Stimulated activated naive B cell treated with anti-CD40 and anti-IgM and Interleukin-4, amounts not matched to agents 10 μg/mL and 1 μg/mL and 100 μg/mL, for 72 hours (primary cell): ENCODE measurements around the gene TRIB2.

Experiments used
- ATAC-seq, 2 donors: fragments of 150-1000 bp; cut with Tn5 transposase; replicated peaks; 2 replicates each; pipeline ENCODE4 v1.10.0; 2021; ENCODE audit warnings: moderate library complexity in 1 of 2
- DNase-seq: peaks from one replicate; pipeline ENCODE4 v3.0.0; 2021
- H3K27ac Mint-ChIP-seq: one replicate; pipeline ENCODE4 v1.8.0; 2022; ENCODE audit warnings: mild to moderate bottlenecking, mixed read lengths
- H3K27me3 Mint-ChIP-seq, 2 donors: one replicate each; pipeline ENCODE4 v1.8.0; 2022; ENCODE audit warnings: mixed read lengths in 2 of 2
- H3K36me3 Mint-ChIP-seq, 2 donors: one replicate each; pipeline ENCODE4 v1.8.0; 2022; ENCODE audit warnings: mixed read lengths in 2 of 2, mild to moderate bottlenecking in 1 of 2
- H3K4me1 Mint-ChIP-seq, 2 donors: one replicate each; pipeline ENCODE4 v1.8.0; 2022; ENCODE audit warnings: mixed read lengths in 2 of 2, mild to moderate bottlenecking in 1 of 2
- H3K4me3 Mint-ChIP-seq, 2 donors: one replicate each; pipeline ENCODE4 v1.8.0; 2022; ENCODE audit warnings: mild to moderate bottlenecking in 2 of 2, mixed read lengths in 2 of 2, moderate library complexity in 1 of 2
- H3K9me3 Mint-ChIP-seq, 2 donors: one replicate each; pipeline ENCODE4 v1.8.0; 2022; ENCODE audit warnings: mixed read lengths in 2 of 2, mild to moderate bottlenecking in 1 of 2

Gene TRIB2

GRCh38 chr2:12732651-12733050 is 15.9 kb downstream of the TRIB2 start:
- Mint-ChIP-seq H3K36me3 (peaks cover 5 to 15% of the 10 kb centered on the region in 2 donors), H3K27ac (peak overlapping the region; percentile 68), H3K4me3 (no peak overlapping the region), H3K27me3 (no peaks in the 10 kb centered on the region), H3K9me3 (no peaks in the 10 kb centered on the region), H3K4me1 (peaks cover 53 to 80% of the 10 kb centered on the region in 2 donors)
- ATAC-seq (no peak), DNase-seq (no peak)

GRCh38 chr2:12733846-12734245 is 17.1 kb downstream of the TRIB2 start:
- Mint-ChIP-seq H3K4me3 (no peak overlapping the region), H3K36me3 (peaks cover 5 to 16% of the 10 kb centered on the region in 2 donors)

GRCh38 chr2:12734914-12735654 is 18.3 kb downstream of the TRIB2 start:
- H3K27ac Mint-ChIP-seq, result peak overlapping the region; percentile 63
- no peaks in the 10 kb centered on the region for H3K9me3 Mint-ChIP-seq
- ATAC-seq (no peak), DNase-seq (no peak)
- H3K36me3 Mint-ChIP-seq, result peaks cover 5 to 18% of the 10 kb centered on the region in 2 donors
- no peak overlapping the region for H3K4me3 Mint-ChIP-seq
- H3K4me1 Mint-ChIP-seq, result peaks cover 38 to 66% of the 10 kb centered on the region in 2 donors
- H3K27me3 Mint-ChIP-seq, result no peaks in the 10 kb centered on the region

More at GRCh38 chr2:12733846-12734245, 17.1 kb downstream of the TRIB2 start:
- Mint-ChIP-seq H3K9me3 (no peaks in the 10 kb centered on the region), H3K27ac (no peak overlapping the region), H3K27me3 (no peaks in the 10 kb centered on the region), H3K4me1 (peaks cover 41 to 73% of the 10 kb centered on the region in 2 donors)
- DNase-seq, result no peak
- no peak for ATAC-seq

- DNase-seq, result no peak
- H3K4me1 Mint-ChIP-seq, result peaks cover 23 to 45% of the 10 kb centered on the region in 2 donors
- H3K27ac Mint-ChIP-seq, result no peak overlapping the region
- no peaks in the 10 kb centered on the region for H3K27me3 Mint-ChIP-seq
- H3K36me3 Mint-ChIP-seq, result peaks cover 9 to 25% of the 10 kb centered on the region in 2 donors
- no peak overlapping the region for H3K4me3 Mint-ChIP-seq
- no peak for ATAC-seq
- no peaks in the 10 kb centered on the region for H3K9me3 Mint-ChIP-seq
These were observed 20.6 kb downstream of the TRIB2 start for GRCh38 chr2:12737297-12737696.

GRCh38 chr2:12737738-12738485 is 21.2 kb downstream of the TRIB2 start:
- Mint-ChIP-seq H3K36me3 (peaks cover 13 to 30% of the 10 kb centered on the region in 2 donors), H3K4me3 (no peak overlapping the region), H3K27ac (no peak overlapping the region), H3K9me3 (no peaks in the 10 kb centered on the region), H3K4me1 (peaks cover 21 to 41% of the 10 kb centered on the region in 2 donors), H3K27me3 (no peaks in the 10 kb centered on the region)
- ATAC-seq, result no peak
- no peak for DNase-seq

- Mint-ChIP-seq H3K4me3 (no peak overlapping the region), H3K36me3 (peaks cover 13 to 35% of the 10 kb centered on the region in 2 donors), H3K4me1 (peaks cover 21 to 33% of the 10 kb centered on the region in 2 donors)
These were observed 23.1 kb downstream of the TRIB2 start for GRCh38 chr2:12739721-12740254.

GRCh38 chr2:12741380-12741779 is 24.6 kb downstream of the TRIB2 start:
- H3K4me3 Mint-ChIP-seq, result no peak overlapping the region
- no peaks in the 10 kb centered on the region for H3K27me3 Mint-ChIP-seq
- H3K27ac Mint-ChIP-seq, result no peak overlapping the region
- H3K9me3 Mint-ChIP-seq, result no peaks in the 10 kb centered on the region
- DNase-seq, result no peak
- no peak for ATAC-seq
- peaks cover 9 to 18% of the 10 kb centered on the region in 2 donors for H3K4me1 Mint-ChIP-seq
- peaks cover 12 to 32% of the 10 kb centered on the region in 2 donors for H3K36me3 Mint-ChIP-seq

More at GRCh38 chr2:12739721-12740254, 23.1 kb downstream of the TRIB2 start:
- no peaks in the 10 kb centered on the region for H3K27me3 Mint-ChIP-seq
- peak overlapping the region; percentile 25 for H3K27ac Mint-ChIP-seq
- no peaks in the 10 kb centered on the region for H3K9me3 Mint-ChIP-seq
- DNase-seq (no peak), ATAC-seq (no peak)

- Mint-ChIP-seq H3K36me3 (peaks cover 8 to 26% of the 10 kb centered on the region in 2 donors), H3K27me3 (no peaks in the 10 kb centered on the region), H3K27ac (no peak overlapping the region), H3K4me1 (peaks cover 0 to 3% of the 10 kb centered on the region in 2 donors), H3K9me3 (no peaks in the 10 kb centered on the region), H3K4me3 (no peak overlapping the region)
- DNase-seq (no peak), ATAC-seq (no peak)
These were observed 26.2 kb downstream of the TRIB2 start for GRCh38 chr2:12742891-12743290.

- H3K9me3 Mint-ChIP-seq, result peaks cover 0 to 3% of the 10 kb centered on the region in 2 donors
- no peaks in the 10 kb centered on the region for H3K4me1 Mint-ChIP-seq
- no peak overlapping the region for H3K27ac Mint-ChIP-seq
- no peaks in the 10 kb centered on the region for H3K36me3 Mint-ChIP-seq
- H3K4me3 Mint-ChIP-seq, result no peak overlapping the region
- H3K27me3 Mint-ChIP-seq, result peaks cover 0 to 5% of the 10 kb centered on the region in 2 donors
- DNase-seq (no peak), ATAC-seq (no peak)
These were observed 33.6 kb downstream of the TRIB2 start for GRCh38 chr2:12750166-12750905.

GRCh38 chr2:12754643-12755042 is 37.9 kb downstream of the TRIB2 start:
- DNase-seq, result no peak
- no peak for ATAC-seq
- H3K36me3 Mint-ChIP-seq, result no peaks in the 10 kb centered on the region
- peaks cover 10 to 14% of the 10 kb centered on the region in 2 donors for H3K27me3 Mint-ChIP-seq
- H3K9me3 Mint-ChIP-seq, result no peaks in the 10 kb centered on the region
- H3K4me3 Mint-ChIP-seq, result no peak overlapping the region
- no peaks in the 10 kb centered on the region for H3K4me1 Mint-ChIP-seq
- no peak overlapping the region for H3K27ac Mint-ChIP-seq

GRCh38 chr2:12755384-12755783 is 38.6 kb downstream of the TRIB2 start:
- ATAC-seq (no peak), DNase-seq (no peak)
- peaks cover 12 to 18% of the 10 kb centered on the region in 2 donors for H3K27me3 Mint-ChIP-seq
- no peaks in the 10 kb centered on the region for H3K36me3 Mint-ChIP-seq
- no peak overlapping the region for H3K4me3 Mint-ChIP-seq
- H3K9me3 Mint-ChIP-seq, result no peaks in the 10 kb centered on the region
- H3K4me1 Mint-ChIP-seq, result no peaks in the 10 kb centered on the region
- no peak overlapping the region for H3K27ac Mint-ChIP-seq

- no peak for DNase-seq
- Mint-ChIP-seq H3K4me1 (no peaks in the 10 kb centered on the region), H3K27me3 (peaks cover 14 to 28% of the 10 kb centered on the region in 2 donors), H3K4me3 (no peak overlapping the region), H3K9me3 (peaks cover 0 to 1% of the 10 kb centered on the region in 2 donors), H3K27ac (no peak overlapping the region), H3K36me3 (no peaks in the 10 kb centered on the region)
- no peak for ATAC-seq
These were observed 42.5 kb downstream of the TRIB2 start for GRCh38 chr2:12759248-12759647.

- H3K4me3 Mint-ChIP-seq, result no peak overlapping the region
- no peaks in the 10 kb centered on the region for H3K4me1 Mint-ChIP-seq
- H3K27me3 Mint-ChIP-seq, result peaks cover 21 to 31% of the 10 kb centered on the region in 2 donors
- H3K36me3 Mint-ChIP-seq, result no peaks in the 10 kb centered on the region
- no peak for ATAC-seq
- DNase-seq, result no peak
- H3K27ac Mint-ChIP-seq, result no peak overlapping the region
- peaks cover 2 to 5% of the 10 kb centered on the region in 2 donors for H3K9me3 Mint-ChIP-seq
These were observed 44.4 kb downstream of the TRIB2 start for GRCh38 chr2:12761104-12761503.

- DNase-seq (no peak), ATAC-seq (no peak)
- Mint-ChIP-seq H3K27me3 (peaks cover 29 to 35% of the 10 kb centered on the region in 2 donors), H3K4me1 (no peaks in the 10 kb centered on the region), H3K36me3 (no peaks in the 10 kb centered on the region), H3K9me3 (peaks cover 2 to 5% of the 10 kb centered on the region in 2 donors), H3K4me3 (no peak overlapping the region), H3K27ac (no peak overlapping the region)
These were observed 45.6 kb downstream of the TRIB2 start for GRCh38 chr2:12762337-12762736.
